NCI-H1694 (cell line): ENCODE data around the gene ITPR1.

Experiments used
- DNase-seq: peaks from one replicate; lab custom pipeline; 2025; lab: John Stamatoyannopoulos, UW

Gene ITPR1

GRCh38 chr3:4814305-4814903, 321.3 kb downstream of the ITPR1 start:
- no peak for DNase-seq

DNA sequence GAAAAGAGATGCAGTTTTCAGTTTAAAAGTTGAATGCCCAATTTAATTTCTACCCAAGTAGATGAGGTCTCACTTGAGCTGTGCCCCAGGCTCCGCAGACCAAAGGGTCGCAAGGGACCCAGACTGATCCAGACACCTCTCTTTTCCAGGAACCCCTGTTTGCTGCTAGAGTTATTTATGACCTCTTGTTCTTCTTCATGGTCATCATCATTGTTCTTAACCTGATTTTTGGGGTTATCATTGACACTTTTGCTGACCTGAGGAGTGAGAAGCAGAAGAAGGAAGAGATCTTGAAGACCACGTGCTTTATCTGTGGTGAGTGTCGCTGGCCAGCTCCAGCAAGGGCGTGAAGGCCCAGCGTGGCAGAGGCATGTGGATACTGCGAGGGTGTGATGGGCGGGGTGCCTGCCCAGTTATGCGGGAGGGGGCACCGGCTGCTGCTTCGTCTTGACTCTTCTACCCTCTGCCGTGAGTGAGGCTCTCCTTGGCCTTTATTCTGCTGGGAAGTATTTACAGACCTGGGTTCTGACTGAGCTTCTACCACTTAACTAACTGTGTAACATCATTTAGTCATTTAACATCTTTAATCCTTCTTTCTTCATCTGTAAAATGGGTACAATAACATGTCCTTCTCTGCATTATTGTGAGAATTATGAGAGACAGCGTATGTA, 321.9 kb downstream of the ITPR1 start:
- no peak for DNase-seq

DNA sequence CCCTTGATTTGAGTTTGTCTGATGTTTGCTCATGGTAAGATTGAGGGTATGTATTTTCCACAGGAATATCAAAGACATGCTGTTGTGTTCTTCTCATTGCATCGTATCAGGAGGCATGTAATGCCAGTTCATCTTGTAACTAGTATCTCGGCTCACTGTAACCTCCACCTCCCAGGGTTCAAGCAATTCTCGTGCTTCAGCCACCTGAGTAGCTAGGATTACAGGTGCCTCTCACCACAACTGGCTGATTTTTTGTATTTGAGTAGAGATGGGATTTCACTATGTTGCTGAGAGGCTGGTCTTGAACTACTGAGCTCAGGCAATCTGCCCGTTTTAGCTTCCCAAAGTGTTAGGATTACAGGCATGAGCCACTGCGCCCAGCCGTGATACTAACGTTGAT, 323.2 kb downstream of the ITPR1 start:
- no peak for DNase-seq

GRCh38 chr3:4816718-4817117, 323.6 kb downstream of the ITPR1 start:
- no peak for DNase-seq

DNA sequence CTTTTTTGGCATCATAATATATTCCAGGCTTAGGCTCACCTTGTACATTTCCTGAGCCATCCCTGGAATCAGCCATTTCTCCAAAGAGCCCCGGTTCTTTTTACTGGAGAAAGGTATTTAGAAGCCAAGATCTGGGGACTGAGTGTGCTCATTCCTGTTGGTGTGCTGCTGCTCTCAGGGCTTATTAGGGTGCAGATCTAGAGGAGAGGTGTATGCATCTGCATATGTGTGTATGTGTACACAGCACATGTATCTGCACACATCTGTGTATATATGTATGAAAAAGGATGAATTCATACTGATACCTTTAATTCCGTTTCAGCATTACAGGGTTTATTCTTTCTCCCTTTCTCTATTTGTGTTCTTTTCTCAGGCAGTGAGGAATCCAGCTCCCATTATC, 324.0 kb downstream of the ITPR1 start:
- DNase-seq = no peak

DNA sequence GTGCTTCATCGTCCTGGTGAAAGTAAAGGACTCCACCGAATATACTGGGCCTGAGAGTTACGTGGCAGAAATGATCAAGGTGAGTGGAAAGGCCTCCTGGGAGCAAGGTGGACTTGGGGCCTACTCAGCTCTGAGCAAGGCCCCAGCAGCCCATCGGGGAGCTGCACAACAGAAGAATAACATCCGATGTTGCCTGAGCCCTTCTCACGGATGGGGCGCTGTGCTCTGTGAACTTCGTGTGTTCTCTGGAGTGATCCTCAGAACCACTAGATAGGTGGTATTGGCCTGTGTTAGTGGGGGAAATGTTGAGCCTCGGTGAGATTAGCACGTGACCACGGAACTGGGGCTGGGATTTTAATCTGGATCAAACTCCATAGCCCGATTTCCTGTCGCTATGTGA, 325.0 kb downstream of the ITPR1 start:
- DNase-seq = no peak

DNA sequence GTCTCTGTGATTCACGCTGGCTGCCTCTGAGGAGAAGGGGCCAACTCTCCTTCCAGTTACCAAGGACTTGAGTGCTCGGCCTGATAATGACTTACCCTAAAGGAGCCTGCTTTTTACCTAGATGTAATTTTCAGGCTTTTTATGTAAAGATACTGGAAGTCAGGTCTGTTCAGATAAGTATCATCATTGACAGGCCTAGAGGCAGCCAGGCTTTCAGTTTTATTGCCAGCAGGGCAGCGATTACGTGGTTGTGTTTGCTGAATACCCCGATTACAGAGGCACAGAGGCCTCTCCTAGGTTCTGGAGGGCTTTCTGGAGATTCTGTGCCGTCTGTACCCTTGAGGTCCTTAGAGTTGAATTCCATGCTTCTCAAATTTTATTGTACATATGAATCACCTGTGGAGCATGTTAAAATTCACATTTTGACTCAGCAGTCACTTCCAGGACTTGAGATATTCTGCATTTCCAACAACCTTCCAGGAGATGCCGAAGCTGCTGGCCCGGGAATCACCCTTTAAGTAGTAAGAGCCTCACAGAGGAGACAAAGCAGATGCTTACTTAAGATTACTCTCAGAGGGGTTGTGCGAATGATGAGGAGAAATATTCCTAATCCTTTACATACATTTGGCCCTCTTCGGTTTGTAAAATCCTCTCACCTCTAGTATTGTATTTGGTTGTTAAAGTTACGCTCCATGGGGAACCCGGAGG, 326.0 kb downstream of the ITPR1 start:
- no peak for DNase-seq

- DNase-seq = no peak
These were observed 326.6 kb downstream of the ITPR1 start for GRCh38 chr3:4819746-4820145.

DNA sequence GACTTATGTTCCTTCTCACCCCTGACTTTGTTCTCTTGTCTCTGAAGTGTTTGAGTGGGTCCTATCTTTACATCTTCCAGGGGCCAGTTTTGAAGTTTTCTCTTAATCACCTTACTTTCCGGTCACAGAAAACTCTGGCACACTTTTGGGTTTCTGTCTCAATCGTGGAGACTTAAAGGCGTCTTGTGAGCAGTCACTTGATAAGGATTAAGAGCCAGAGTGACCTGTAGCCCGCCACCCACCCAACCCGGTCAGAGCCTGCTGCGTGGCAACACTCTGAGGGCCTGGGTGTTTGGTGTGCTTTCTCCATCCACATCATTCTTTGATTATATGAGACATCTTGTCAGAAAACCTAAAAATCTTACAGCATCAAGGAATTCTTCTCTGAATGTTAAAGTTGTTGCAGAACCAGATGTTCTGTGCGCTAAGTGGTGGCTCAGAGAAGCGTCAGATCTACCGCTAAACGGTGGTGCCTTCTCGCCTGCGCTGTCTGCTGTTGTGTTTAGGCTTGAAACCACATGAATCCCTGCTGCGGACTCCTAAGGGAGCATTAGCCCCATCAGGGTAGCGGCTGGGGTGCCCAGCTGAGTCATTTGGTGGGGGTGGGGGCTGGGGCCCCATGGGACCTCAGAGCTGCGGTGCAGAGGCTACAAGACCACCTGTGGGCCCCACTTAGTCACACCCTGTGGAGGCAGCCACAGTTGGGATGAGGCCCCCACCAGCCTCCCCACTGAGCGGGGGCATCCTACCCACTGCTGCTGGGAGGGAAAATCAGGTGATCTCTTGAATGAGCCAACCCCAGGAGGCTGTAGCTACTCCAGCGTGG, 327.4 kb downstream of the ITPR1 start:
- no peak for DNase-seq

DNA sequence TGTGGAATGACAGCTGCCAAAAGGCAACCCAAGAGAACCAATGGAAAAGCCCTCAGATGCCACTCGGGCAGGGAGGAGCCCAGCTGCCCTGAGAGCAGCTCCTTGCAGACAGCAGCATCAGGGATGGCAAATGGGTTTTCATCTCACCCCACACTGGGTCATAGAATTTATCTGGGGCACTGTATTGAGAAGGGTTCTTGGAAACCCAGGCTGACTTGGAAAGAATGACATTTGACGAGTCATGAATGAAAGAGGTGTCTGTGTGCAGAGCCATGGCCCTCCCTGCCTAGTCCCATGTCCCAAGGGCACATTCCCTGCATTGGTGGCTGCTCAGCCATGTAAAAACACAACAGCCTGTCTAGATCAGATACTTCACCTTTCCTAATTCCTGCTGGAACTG, 328.2 kb downstream of the ITPR1 start:
- DNase-seq = no peak

GRCh38 chr3:4821975-4822374, 328.8 kb downstream of the ITPR1 start:
- DNase-seq = no peak

DNA sequence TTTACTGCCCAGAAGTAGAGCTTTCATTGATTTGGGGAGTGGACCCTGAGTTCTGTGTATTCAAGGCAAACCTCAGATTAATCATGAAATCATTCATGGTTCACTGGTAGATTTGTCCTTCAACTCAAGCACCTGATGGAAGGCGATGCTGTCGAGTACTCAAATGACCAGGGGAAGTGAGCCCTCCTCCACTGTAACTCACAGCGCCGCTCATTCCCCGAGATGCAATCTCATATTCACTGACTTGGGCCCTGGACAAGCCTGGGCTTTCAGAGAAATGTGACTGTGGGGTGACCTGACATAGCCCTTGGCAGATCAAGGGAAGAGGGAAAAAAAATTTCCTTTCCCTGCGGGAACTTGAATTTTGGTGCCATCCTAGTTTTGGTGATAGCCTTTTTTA, 329.4 kb downstream of the ITPR1 start:
- DNase-seq = no peak

GRCh38 chr3:4823385-4823784, 330.2 kb downstream of the ITPR1 start:
- DNase-seq = no peak

GRCh38 chr3:4823986-4824925, 331.1 kb downstream of the ITPR1 start:
- no peak for DNase-seq

DNA sequence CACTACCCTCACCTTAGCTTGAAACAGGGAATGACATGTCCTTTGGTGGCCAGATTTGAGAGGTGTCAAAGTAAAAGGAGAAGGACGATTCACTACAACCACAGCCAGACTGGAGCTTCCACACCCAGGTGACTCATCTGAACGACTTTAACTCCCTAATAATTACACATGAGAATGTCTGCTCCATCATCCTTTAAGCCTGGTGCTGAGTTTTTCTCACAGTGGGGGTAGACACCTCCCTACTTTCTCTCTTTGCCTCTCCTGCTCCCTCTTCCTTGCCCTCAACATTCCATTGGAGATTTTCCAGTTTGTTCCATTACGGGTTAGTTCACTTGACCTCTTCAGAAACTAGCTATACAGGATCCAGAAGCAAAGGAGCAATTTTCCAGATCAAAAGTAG, 331.8 kb downstream of the ITPR1 start:
- no peak for DNase-seq

DNA sequence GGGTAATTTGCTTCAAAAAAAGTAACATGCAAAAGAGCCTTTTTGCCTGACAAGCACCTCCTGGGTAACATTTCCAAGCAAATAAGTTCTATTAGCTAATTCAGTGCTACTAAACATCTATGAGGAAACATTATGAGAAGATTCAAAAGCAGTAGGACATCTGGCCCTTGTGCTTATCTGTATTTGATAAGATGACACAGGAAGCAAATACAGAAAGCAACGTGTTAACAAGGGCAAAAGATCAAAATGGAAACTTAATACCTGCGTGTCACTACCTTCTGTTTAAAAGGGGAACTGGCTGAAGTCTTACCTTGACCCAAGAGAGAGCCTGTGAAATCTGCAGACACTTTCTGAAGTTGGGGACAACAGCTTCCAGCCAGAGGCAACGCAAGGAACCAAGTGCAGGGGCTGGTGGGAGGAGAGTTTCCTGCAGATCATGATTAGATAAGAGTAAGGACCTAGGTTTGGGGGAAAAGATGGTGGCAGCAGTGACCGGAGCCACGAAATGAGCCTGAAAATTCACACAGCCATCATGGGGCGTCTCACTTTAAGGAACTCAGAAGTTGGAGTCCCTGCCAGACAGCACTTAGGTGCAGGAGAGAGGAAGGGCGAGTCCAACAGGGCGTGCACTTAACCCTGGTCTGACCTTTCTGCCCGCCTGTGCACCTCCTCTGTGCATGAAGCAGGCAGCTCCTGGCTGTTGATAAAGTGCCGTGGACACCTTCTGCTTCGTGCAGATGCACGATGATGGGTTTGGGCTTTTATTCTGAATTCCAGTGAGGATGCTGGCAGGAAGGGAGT, 332.5 kb downstream of the ITPR1 start:
- no peak for DNase-seq

- DNase-seq = no peak
These were observed 333.3 kb downstream of the ITPR1 start for GRCh38 chr3:4826237-4827100.

- DNase-seq = no peak
These were observed 334.6 kb downstream of the ITPR1 start for GRCh38 chr3:4827767-4828166.

GRCh38 chr3:4828279-4829030, 335.3 kb downstream of the ITPR1 start:
- no peak for DNase-seq
